Ectodermal cell (in vitro differentiated cells): ENCODE data around the gene DDB1.

Experiments used
- H3K27ac ChIP-seq: 2 replicates; pipeline ENCODE4 v1.7.0; 2013; ENCODE audit warnings: mild to moderate bottlenecking, low read depth, low read length; ENCODE audit not compliant: insufficient read depth, poor library complexity, severe bottlenecking
- H3K27me3 ChIP-seq: 2 replicates; pipeline ENCODE4 v1.7.0; 2013; ENCODE audit warnings: mild to moderate bottlenecking, low read length; ENCODE audit not compliant: insufficient read depth, control insufficient read depth, poor library complexity, severe bottlenecking
- H3K36me3 ChIP-seq: one replicate; pipeline ENCODE4 v1.7.0; 2013; ENCODE audit warnings: low read length; ENCODE audit not compliant: control insufficient read depth, insufficient read depth
- H3K4me1 ChIP-seq: one replicate; pipeline ENCODE4 v1.7.0; 2013; ENCODE audit warnings: low read length; ENCODE audit not compliant: control insufficient read depth, insufficient read depth
- H3K4me3 ChIP-seq: 2 replicates; pipeline ENCODE4 v1.7.0; 2013; ENCODE audit warnings: low read depth, low read length, control low read depth; ENCODE audit not compliant: insufficient read depth
- H3K9me3 ChIP-seq: 2 replicates; pipeline ENCODE4 v1.7.0; 2013; ENCODE audit warnings: mild to moderate bottlenecking, low read length, moderate library complexity; ENCODE audit not compliant: control insufficient read depth
- WGBS, 2 experiments: methylation state at CpG; one replicate each; pipeline ENCODE4 v1.1.7; 2013; ENCODE audit warnings: missing lambda C conversion rate in 2 of 2; 5-methylcytosine and 5-hydroxymethylcytosine counted together

The DDB1 gene

DNA sequence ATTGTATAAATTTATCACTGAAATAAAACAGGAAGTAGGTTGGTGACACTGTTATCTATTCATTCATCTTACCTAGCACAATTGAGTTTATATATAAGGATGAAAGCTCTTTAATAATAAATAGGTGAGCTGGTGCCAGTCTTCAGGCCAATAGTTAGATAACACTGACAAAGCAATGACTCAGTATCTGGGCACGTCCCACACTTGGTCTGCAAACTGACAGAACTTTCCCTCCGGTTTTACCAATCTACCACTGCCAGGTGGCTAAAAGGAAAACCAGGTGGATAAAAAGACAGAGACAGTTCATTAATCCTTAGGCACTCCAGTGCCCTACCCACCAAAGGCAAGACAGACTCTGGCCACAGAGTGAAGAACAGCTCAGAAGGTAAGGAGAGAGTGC, 17.6 kb downstream of the DDB1 start:
- Histone ChIP-seq H3K27ac (no peak overlapping the region), H3K4me1 (no peaks in the 10 kb centered on the region), H3K9me3 (no peaks in the 10 kb centered on the region), H3K27me3 (no peaks in the 10 kb centered on the region), H3K4me3 (no peak overlapping the region), H3K36me3 (peaks cover 71% of the 10 kb centered on the region)
- WGBS, 2 experiments, result 96 to 100% methylated on average over 2 of the region's 2 CpGs

DNA sequence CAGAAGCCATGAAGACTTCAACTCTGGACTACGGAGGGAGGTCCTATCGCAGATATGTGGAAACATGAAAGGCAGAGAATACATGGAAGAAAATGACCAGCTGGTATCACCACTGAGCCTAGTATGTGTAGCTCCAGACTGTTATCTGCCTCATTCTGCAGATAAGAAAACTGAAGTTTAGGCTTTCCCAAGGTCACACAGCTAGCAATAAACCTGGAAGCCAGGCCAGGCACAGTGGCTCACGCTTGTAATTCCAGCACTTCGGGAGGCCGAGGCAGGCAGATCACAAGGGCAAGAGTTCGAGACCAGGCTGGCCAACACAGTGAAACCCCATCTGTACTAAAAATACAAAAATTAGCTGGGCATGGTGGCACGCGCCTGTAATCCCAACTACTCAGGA, 22.2 kb downstream of the DDB1 start:
- 92 to 95% methylated on average over 8 of the region's 8 CpGs for WGBS, 2 experiments
- H3K27me3 ChIP-seq, result no peaks in the 10 kb centered on the region
- H3K36me3 ChIP-seq, result peaks cover 82% of the 10 kb centered on the region
- H3K27ac ChIP-seq, result no peak overlapping the region
- no peaks in the 10 kb centered on the region for H3K9me3 ChIP-seq
- no peaks in the 10 kb centered on the region for H3K4me1 ChIP-seq
- no peak overlapping the region for H3K4me3 ChIP-seq

DNA sequence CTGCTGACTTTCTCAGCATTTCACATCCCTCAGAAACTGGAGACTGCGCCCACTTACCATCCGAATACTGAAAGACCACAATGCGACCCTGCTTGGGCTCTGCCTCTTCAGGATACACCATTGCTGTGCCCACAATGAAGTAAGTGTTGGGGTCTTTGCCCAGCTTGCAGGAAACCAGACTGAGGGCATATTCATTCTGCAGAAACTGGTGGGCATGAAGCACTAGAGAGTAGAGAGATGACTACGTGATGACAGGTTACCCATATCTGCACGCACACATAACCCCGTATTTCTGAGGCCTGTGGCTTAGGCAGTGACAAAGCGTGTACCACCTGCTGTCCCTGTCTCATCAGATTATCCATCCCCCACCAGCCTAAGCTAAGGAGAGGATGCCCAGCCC, 23.2 kb downstream of the DDB1 start:
- no peak overlapping the region for H3K4me3 ChIP-seq
- H3K36me3 ChIP-seq, result peaks cover 76% of the 10 kb centered on the region
- H3K27me3 ChIP-seq, result no peaks in the 10 kb centered on the region
- no peak overlapping the region for H3K27ac ChIP-seq
- H3K4me1 ChIP-seq, result no peaks in the 10 kb centered on the region
- no peaks in the 10 kb centered on the region for H3K9me3 ChIP-seq
- 93 to 96% methylated on average over 7 of the region's 7 CpGs for WGBS, 2 experiments

DNA sequence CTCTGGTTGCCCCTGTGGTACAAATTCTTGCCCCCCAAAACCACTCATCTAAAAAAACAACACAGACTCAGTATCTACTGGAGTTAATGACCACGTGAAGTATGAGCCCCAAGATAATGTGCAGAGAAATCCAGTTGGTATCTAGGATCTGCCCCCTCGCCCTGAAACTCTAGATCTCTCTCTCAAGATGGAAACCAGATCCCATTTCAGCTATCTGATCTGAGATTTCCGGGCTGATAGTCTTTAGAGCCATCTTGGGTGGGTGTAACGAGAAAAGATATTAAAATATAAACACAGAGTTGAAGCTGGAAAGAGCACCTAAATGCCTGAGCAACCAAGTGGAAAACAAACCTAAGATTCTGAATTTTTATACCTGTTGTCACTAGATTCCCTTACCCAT, 23.8 kb downstream of the DDB1 start:
- peaks cover 73% of the 10 kb centered on the region for H3K36me3 ChIP-seq

DNA sequence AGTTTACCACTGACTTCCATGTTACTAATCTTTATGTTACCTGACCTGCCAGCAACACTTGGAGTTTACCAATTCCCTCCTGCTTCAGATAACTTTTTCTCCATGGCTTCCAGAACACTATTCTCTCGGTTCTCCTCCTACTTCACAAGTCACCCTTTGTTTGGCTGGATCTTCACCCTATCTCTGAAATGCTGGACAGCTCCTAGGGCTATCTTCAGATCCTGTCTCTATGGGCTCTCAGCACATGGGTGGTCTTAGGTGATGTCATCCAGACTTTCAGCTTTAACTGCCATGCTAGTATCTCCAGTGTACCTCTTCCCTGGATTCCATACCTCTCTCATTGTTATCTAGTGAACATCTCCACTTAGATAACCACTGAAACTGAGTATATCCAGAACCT, 25.6 kb downstream of the DDB1 start:
- Histone ChIP-seq H3K9me3 (no peaks in the 10 kb centered on the region), H3K4me1 (no peaks in the 10 kb centered on the region), H3K27ac (no peak overlapping the region), H3K36me3 (peaks cover 76% of the 10 kb centered on the region), H3K4me3 (no peak overlapping the region), H3K27me3 (no peaks in the 10 kb centered on the region)
- WGBS, 2 experiments, result 86 to 91% methylated on average over 1 of the region's 1 CpG

More for the DNA sequence above, 23.8 kb downstream of the DDB1 start:
- no peak overlapping the region for H3K27ac ChIP-seq
- H3K4me3 ChIP-seq, result no peak overlapping the region
- 93 to 95% methylated on average over 4 of the region's 4 CpGs for WGBS, 2 experiments
- no peaks in the 10 kb centered on the region for H3K4me1 ChIP-seq
- no peaks in the 10 kb centered on the region for H3K27me3 ChIP-seq
- H3K9me3 ChIP-seq, result no peaks in the 10 kb centered on the region

DNA sequence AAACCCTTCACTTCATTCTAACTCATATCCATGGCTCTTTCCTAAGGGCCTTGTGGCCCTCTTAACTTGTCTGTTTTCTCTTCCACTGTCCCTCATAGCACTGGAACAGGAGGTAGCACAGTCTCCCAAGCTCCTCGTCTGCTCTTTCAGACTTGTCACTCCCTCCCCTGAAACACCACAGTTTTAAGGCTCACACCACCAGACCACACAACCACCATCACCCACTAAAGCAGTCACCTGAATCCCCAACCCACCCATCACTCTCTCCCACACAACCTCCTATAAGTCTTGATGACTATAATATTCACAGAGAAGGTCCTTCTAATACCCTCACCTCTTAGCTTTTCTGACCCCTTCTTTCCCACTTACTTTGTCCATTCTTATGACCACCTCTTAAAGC, 26.7 kb downstream of the DDB1 start:
- WGBS, 2 experiments, result 83 to 92% methylated on average over 1 of the region's 1 CpG
- H3K36me3 ChIP-seq, result peaks cover 75% of the 10 kb centered on the region

DNA sequence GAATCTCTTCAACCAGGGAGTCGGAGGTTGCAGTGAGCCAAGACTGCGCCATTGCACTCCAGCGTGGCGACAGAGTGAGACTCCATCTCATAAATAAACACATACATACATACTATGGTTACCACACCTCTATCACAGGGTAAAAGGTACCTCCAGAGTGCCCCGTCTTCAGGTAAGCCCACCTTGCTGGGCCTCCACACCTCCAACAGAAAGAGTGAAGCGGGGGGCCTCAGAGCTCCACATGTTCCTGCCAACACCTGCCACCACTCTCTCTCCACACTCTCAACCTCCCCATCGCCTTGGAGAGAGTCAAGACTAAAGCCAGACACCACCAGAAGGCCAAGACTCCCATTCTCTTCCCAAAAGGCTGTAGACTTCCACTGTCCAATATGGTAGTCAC, 27.5 kb downstream of the DDB1 start:
- Histone ChIP-seq H3K4me1 (no peaks in the 10 kb centered on the region), H3K27me3 (no peaks in the 10 kb centered on the region), H3K9me3 (no peaks in the 10 kb centered on the region), H3K4me3 (no peak overlapping the region), H3K36me3 (peaks cover 75% of the 10 kb centered on the region), H3K27ac (no peak overlapping the region)
- 95 to 96% methylated on average over 7 of the region's 7 CpGs for whole genome bisulfite sequencing, 2 experiments

More for the DNA sequence above, 26.7 kb downstream of the DDB1 start:
- Histone ChIP-seq H3K27ac (no peak overlapping the region), H3K27me3 (no peaks in the 10 kb centered on the region), H3K4me1 (no peaks in the 10 kb centered on the region), H3K4me3 (no peak overlapping the region), H3K9me3 (no peaks in the 10 kb centered on the region)

DNA sequence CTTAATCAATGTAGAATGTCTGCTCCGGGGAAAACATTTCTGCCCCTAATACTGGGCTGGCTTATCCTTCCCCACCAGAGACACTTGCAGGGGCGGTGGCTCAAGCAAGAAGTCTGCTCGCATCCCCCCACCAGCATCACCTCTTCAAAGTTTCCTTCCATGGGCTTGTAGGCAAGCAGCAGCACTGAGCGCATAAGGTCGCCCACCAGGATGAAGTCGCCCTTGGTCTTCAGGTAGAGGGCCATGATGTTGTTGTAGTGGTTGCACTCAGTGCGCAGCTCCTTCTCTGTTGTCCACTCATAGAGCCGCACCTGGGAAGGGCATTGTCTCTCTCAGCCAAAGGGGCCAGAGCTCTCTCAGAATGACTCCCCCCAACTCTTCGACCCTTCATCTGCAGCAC, 29.2 kb downstream of the DDB1 start:
- Histone ChIP-seq H3K36me3 (peaks cover 70% of the 10 kb centered on the region), H3K27ac (no peak overlapping the region), H3K4me1 (no peaks in the 10 kb centered on the region), H3K9me3 (no peaks in the 10 kb centered on the region), H3K27me3 (no peaks in the 10 kb centered on the region), H3K4me3 (no peak overlapping the region)
- WGBS, 2 experiments, result 96 to 97% methylated on average over 9 of the region's 9 CpGs

DNA sequence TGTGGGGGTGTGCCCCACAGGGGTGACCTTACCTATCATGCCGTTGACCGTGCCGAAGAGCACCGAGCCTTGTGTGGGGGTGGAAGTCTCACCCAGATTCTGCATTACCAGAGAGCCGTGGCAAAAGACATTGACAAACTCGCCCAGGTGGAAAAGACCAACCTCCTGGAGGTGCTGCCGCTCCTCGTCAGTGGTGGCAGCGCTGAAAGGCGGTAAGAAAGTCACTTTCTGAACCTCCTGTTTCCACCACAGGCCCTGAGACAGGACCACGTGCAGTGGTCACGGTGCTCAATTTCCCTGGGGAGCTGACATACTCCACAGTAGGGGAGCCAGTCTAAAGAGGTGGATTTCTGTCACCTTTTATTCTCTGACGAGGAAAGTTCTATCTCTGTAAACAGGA, 30.4 kb downstream of the DDB1 start:
- no peaks in the 10 kb centered on the region for H3K27me3 ChIP-seq
- H3K4me1 ChIP-seq, result no peaks in the 10 kb centered on the region
- H3K9me3 ChIP-seq, result no peaks in the 10 kb centered on the region
- H3K4me3 ChIP-seq, result no peak overlapping the region
- H3K27ac ChIP-seq, result no peak overlapping the region
- 95 to 96% methylated on average over 13 of the region's 13 CpGs for WGBS, 2 experiments
- H3K36me3 ChIP-seq, result peaks cover 58% of the 10 kb centered on the region

DNA sequence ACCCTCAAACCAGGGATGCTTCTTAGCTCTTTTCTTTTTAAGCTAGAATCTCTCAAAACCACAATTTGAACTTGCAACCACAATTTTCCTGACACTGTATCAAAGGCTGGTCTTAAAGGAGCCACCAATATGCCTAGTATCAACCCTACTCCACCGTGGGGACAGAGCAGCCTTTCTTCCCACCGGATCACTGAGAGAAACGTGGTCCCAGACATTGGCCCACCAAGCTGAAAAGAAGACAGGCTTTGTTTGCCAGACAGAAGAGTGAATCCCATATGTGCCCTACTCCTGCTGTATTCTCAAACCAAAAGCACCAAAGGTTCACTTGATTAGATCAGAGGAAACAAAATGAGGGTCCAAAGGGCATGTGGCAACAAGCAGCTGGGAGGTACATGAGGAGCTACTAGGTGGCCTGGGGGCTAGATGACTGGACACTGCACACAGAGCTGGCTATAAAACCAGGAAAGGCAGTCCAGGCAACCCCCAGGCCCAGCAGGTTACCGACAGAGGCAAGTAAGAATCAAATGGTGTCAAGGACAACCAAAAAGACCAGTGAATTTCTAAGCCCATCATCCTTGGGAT, 34.2 kb downstream of the DDB1 start:
- Histone ChIP-seq H3K9me3 (no peaks in the 10 kb centered on the region), H3K4me1 (peaks cover 4% of the 10 kb centered on the region), H3K27ac (no peak overlapping the region), H3K36me3 (peaks cover 35% of the 10 kb centered on the region), H3K4me3 (no peak overlapping the region), H3K27me3 (peaks cover 18% of the 10 kb centered on the region)
- WGBS, 2 experiments, result 87 to 94% methylated on average over 4 of the region's 4 CpGs

DNA sequence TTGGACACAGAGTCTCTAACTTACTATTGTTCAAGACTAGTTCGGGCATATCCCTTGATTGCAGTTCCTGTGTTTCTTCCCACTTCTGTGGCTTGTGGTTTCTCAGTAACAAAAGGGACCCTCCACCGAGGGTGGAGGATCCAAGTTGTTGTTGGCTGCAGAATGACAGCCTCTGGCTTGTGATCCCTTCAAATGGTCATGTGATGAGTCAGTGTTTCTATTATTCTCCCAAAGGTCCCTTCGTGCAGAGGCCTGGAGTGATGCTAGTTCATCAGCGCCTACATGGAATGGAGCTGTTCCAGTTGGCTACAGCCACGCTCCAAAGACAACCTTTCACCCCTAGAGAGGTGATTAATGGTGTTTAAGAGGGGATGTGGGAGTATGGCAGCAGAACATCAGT, 35.2 kb downstream of the DDB1 start:
- H3K4me1 ChIP-seq, result peaks cover 8% of the 10 kb centered on the region
- no peak overlapping the region for H3K4me3 ChIP-seq
- no peak overlapping the region for H3K27ac ChIP-seq
- peaks cover 25% of the 10 kb centered on the region for H3K27me3 ChIP-seq
- H3K36me3 ChIP-seq, result peaks cover 32% of the 10 kb centered on the region
- H3K9me3 ChIP-seq, result no peaks in the 10 kb centered on the region
- WGBS, 2 experiments, result 85 to 88% methylated on average over 5 of the region's 5 CpGs
